Measurements from ENCODE around the gene LCP2. TPM values are rescaled to one million over a fixed set of nuclear protein-coding genes. Genes with fewer than 3 reads are reported as not detected.

LCP2 gene
- total and polyA plus RNA-seq, 2 donors (not counting 3 experiments of a cell fraction or from before 2014, with no cell fraction given) = not detected

GRCh38 chr5:170233358-170233892 lies 64.2 kb downstream of the LCP2 start:
- Histone ChIP-seq H3K4me1 (ENCODE audit: control insufficient read depth, extremely low read depth, insufficient read depth, low read length) (no peaks in the 10 kb centered on the region), H3K4me2 (ENCODE audit: insufficient read depth, low read length) (no peak overlapping the region), H3K9me1 (replicated peaks; ENCODE audit: control insufficient read depth, extremely low read depth, insufficient read depth, low read length) (no peaks in the 10 kb centered on the region), H3K27ac (ENCODE audit: insufficient read depth, low read depth, low read length) (no peak overlapping the region), H4K20me1 (replicated peaks; ENCODE audit: control insufficient read depth, extremely low read depth, insufficient read depth, low read length) (no peaks in the 10 kb centered on the region), H3K9ac (replicated peaks; ENCODE audit: extremely low read depth, insufficient read depth, low read length) (no peak overlapping the region), H3K4me3 (replicated peaks in 1 of 3; ENCODE audit: insufficient read depth in 1 of 3, low read depth in 1 of 3, low read length in 3 of 3) (no peak overlapping the region), H3K9me3 (replicated peaks; ENCODE audit: control insufficient read depth, insufficient read depth, low read length) (no peaks in the 10 kb centered on the region), H2AFZ (ENCODE audit: low read depth, low read length) (no peak overlapping the region), H3K27me3 (ENCODE audit: control insufficient read depth in 2 of 2, insufficient read depth in 2 of 2, low read length in 2 of 2) (peaks cover 6 to 10% of the 10 kb centered on the region in 2 experiments), H3K36me3 (ENCODE audit: control insufficient read depth in 2 of 2, extremely low read depth in 1 of 2, insufficient read depth in 2 of 2, low read length in 2 of 2) (no peaks in the 10 kb centered on the region), H3K79me2 (ENCODE audit: control insufficient read depth, insufficient read depth, low read length) (no peaks in the 10 kb centered on the region)
- FAIRE-seq (no peak), DNase-seq (ENCODE audit: low read depth, low spot score) (no peak)
- no TSS peak for BruUV-seq (replicated peaks)
- TF ChIP-seq MYC (IDR thresholded peaks at IDR 0.05; ENCODE audit: low read depth, low read length) (no peak), FOS (IDR thresholded peaks at IDR 0.05; ENCODE audit: borderline replicate concordance, insufficient read depth, low read length) (no peak), POLR2A (IDR thresholded peaks at IDR 0.05; ENCODE audit: low read depth, low read length) (no peak), EZH2 (IDR thresholded peaks at IDR 0.05; ENCODE audit: borderline replicate concordance, low read depth, low read length, severe bottlenecking) (no peak), JUN (IDR thresholded peaks at IDR 0.05; ENCODE audit: borderline replicate concordance, insufficient read depth, insufficient read length, low read depth) (no peak), MAX (IDR thresholded peaks at IDR 0.05; ENCODE audit: insufficient read depth, insufficient read length) (no peak), GATA2 (IDR thresholded peaks at IDR 0.05; ENCODE audit: insufficient read depth, insufficient read length, low read depth, low read length) (no peak), POLR2AphosphoS5 (IDR thresholded peaks at IDR 0.05; ENCODE audit: insufficient read depth, low read depth, low read length) (no peak)
- TF ChIP-seq, protein P1, sequence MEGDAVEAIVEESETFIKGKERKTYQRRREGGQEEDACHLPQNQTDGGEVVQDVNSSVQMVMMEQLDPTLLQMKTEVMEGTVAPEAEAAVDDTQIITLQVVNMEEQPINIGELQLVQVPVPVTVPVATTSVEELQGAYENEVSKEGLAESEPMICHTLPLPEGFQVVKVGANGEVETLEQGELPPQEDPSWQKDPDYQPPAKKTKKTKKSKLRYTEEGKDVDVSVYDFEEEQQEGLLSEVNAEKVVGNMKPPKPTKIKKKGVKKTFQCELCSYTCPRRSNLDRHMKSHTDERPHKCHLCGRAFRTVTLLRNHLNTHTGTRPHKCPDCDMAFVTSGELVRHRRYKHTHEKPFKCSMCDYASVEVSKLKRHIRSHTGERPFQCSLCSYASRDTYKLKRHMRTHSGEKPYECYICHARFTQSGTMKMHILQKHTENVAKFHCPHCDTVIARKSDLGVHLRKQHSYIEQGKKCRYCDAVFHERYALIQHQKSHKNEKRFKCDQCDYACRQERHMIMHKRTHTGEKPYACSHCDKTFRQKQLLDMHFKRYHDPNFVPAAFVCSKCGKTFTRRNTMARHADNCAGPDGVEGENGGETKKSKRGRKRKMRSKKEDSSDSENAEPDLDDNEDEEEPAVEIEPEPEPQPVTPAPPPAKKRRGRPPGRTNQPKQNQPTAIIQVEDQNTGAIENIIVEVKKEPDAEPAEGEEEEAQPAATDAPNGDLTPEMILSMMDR (IDR thresholded peaks at IDR 0.05; ENCODE audit: extremely low read depth in 1 of 2, insufficient read depth in 1 of 2, low read depth in 1 of 2, low read length in 2 of 2) = no peak
- POLR2A ChIA-PET = no interaction called here
- dilution Hi-C loops (cut with MboI; ENCODE audit: extremely low pct_ligation_motif_present, low sequenced_read_pairs) = no loop called here
- intact Hi-C loops (cut with micrococcal nuclease) = no loop called here
- CTCF ChIA-PET = no interaction called here

All from endothelial cell of umbilical vein (primary cell).